Gastroesophageal sphincter (tissue), 4 donors: ENCODE measurements around the gene CTTN. TPM values are rescaled to one million over a fixed set of nuclear protein-coding genes. Genes with fewer than 3 reads are reported as not detected.

Experiments used
- ATAC-seq: fragments of 150-250 bp; one replicate; pipeline ENCODE4 v1.9.1; 2016; ENCODE audit warnings: mild to moderate bottlenecking, moderate library complexity
- H3K27ac ChIP-seq, 4 donors: fragments of 200-600 bp; sonication (generic) in 3 of 4; 1 replicate in 3 of 4; 2 replicates in 1 of 4; pipeline ENCODE4 v1.5.1; 2016 to 2019
- H3K27me3 ChIP-seq: fragments of 200-600 bp; sonication (generic); one replicate; pipeline ENCODE4 v1.5.1; 2019
- H3K36me3 ChIP-seq, 2 donors: fragments of 200-600 bp; sonication (generic); one replicate each; pipeline ENCODE4 v1.5.1; 2019; ENCODE audit warnings: control low read depth in 1 of 2
- H3K4me1 ChIP-seq, 3 donors: fragments of 200-600 bp; sonication (generic); 1 replicate in 2 of 3; 2 replicates in 1 of 3; pipeline ENCODE4 v1.5.1; 2016 to 2019; ENCODE audit warnings: control low read depth in 2 of 3
- H3K4me3 ChIP-seq, 2 donors: fragments of 200-600 bp; sonication (generic); one replicate each; pipeline ENCODE4 v1.5.1; 2019; ENCODE audit warnings: mild to moderate bottlenecking in 1 of 2, moderate library complexity in 1 of 2
- H3K9me3 ChIP-seq, 3 donors: fragments of 200-600 bp; sonication (generic); one replicate each; pipeline ENCODE4 v1.5.1; 2017 to 2019; ENCODE audit warnings: control low read depth in 2 of 3
- CTCF ChIP-seq, 4 experiments: fragments of 200-600 bp in 2 of 4; fragments of 450-650 bp in 2 of 4; sonication (generic) in 1 of 4; IDR thresholded peaks; one replicate each; pipeline ENCODE4 v1.5.1; 2017 to 2019; ENCODE audit warnings: antibody characterized with exemption in 4 of 4, mild to moderate bottlenecking in 2 of 4, moderate library complexity in 2 of 4
- EP300 ChIP-seq: sonication (generic); formaldehyde crosslinking; IDR thresholded peaks from one replicate; pipeline ENCODE4 v1.6.1; 2017; ENCODE audit warnings: antibody characterized with exemption, mild to moderate bottlenecking
- POLR2A ChIP-seq, 2 donors: fragments of 450-650 bp; IDR thresholded peaks; one replicate each; pipeline ENCODE4 v1.6.1; 2017; ENCODE audit warnings: antibody characterized with exemption in 2 of 2, mild to moderate bottlenecking in 2 of 2, moderate library complexity in 1 of 2
- POLR2AphosphoS5 ChIP-seq: sonication (generic); formaldehyde crosslinking; IDR thresholded peaks from one replicate; pipeline ENCODE4 v1.6.1; 2017; ENCODE audit warnings: antibody characterized with exemption
- WGBS, 2 donors: methylation state at CpG; one replicate each; pipeline ENCODE4 v1.1.5; 2018; ENCODE audit warnings: low coverage in 1 of 2; 5-methylcytosine and 5-hydroxymethylcytosine counted together
- total RNA-seq, 4 donors: library from RNA; depleted of rRNA; stranded (reverse); fragments of >200 nt; gene quantifications; one replicate each; pipeline ENCODE4 v1.1.0, GENCODE V29; 2016

CTTN gene
- total RNA-seq, 4 donors from 2014 or later = 164 to 316 (median 179) TPM

GRCh38 chr11:70432065-70432464 is 33.7 kb downstream of the CTTN start:
- Histone ChIP-seq H3K36me3 (peaks cover 0 to 94% of the 10 kb centered on the region in 2 donors), H3K27ac (no peak overlapping the region), H3K27me3 (no peaks in the 10 kb centered on the region), H3K4me3 (no peak overlapping the region), H3K4me1 (no peaks in the 10 kb centered on the region), H3K9me3 (no peaks in the 10 kb centered on the region)
- TF ChIP-seq POLR2AphosphoS5 = no peak
- no peak for TF ChIP-seq POLR2A (IDR thresholded peaks at IDR 0.05)
- no peak for TF ChIP-seq EP300
- TF ChIP-seq CTCF (IDR thresholded peaks at IDR 0.05) = no peak
- WGBS, 2 donors = no CpG with 5 or more reads among the region's 16 CpGs
- ATAC-seq = no peak

- no peak for TF ChIP-seq POLR2AphosphoS5
- no peak for TF ChIP-seq POLR2A (IDR thresholded peaks at IDR 0.05)
- TF ChIP-seq CTCF (IDR thresholded peaks at IDR 0.05) = no peak
- TF ChIP-seq EP300 = no peak
- WGBS, 2 donors = 82 to 94% methylated on average over 4 to 6 of the region's 15 CpGs
- no peak for ATAC-seq
- no peaks in the 10 kb centered on the region for H3K9me3 ChIP-seq
- H3K27me3 ChIP-seq = no peaks in the 10 kb centered on the region
- H3K36me3 ChIP-seq = peaks cover 0 to 94% of the 10 kb centered on the region in 2 donors
- no peak overlapping the region for H3K4me3 ChIP-seq
- no peak overlapping the region for H3K27ac ChIP-seq
- H3K4me1 ChIP-seq = no peaks in the 10 kb centered on the region
Observed at GRCh38 chr11:70432580-70432979, 34.3 kb downstream of the CTTN start.

GRCh38 chr11:70433038-70433437 is 34.7 kb downstream of the CTTN start:
- no peaks in the 10 kb centered on the region for H3K9me3 ChIP-seq
- no peaks in the 10 kb centered on the region for H3K4me1 ChIP-seq
- no peak for ATAC-seq
- H3K36me3 ChIP-seq = peaks cover 0 to 96% of the 10 kb centered on the region in 2 donors
- H3K27ac ChIP-seq = no peak overlapping the region
- H3K4me3 ChIP-seq = no peak overlapping the region
- TF ChIP-seq POLR2AphosphoS5 = no peak
- TF ChIP-seq POLR2A (IDR thresholded peaks at IDR 0.05) = no peak
- no peak for TF ChIP-seq CTCF (IDR thresholded peaks at IDR 0.05)
- TF ChIP-seq EP300 = no peak
- H3K27me3 ChIP-seq = no peaks in the 10 kb centered on the region
- WGBS, 2 donors = no CpG with 5 or more reads among the region's 20 CpGs

GRCh38 chr11:70433526-70433925 is 35.2 kb downstream of the CTTN start:
- Histone ChIP-seq H3K27ac (no peak overlapping the region), H3K36me3 (peaks cover 0 to 100% of the 10 kb centered on the region in 2 donors), H3K9me3 (no peaks in the 10 kb centered on the region), H3K4me3 (no peak overlapping the region), H3K27me3 (no peaks in the 10 kb centered on the region), H3K4me1 (no peaks in the 10 kb centered on the region)
- TF ChIP-seq POLR2A (IDR thresholded peaks at IDR 0.05) (no peak), EP300 (no peak), POLR2AphosphoS5 (no peak), CTCF (IDR thresholded peaks at IDR 0.05) (no peak)
- no peak for ATAC-seq
- 83 to 86% methylated on average over 3 to 11 of the region's 13 CpGs for WGBS, 2 donors

- Histone ChIP-seq H3K36me3 (peaks cover 0 to 99% of the 10 kb centered on the region in 2 donors), H3K4me1 (no peaks in the 10 kb centered on the region), H3K27me3 (no peaks in the 10 kb centered on the region), H3K4me3 (no peak overlapping the region), H3K9me3 (no peaks in the 10 kb centered on the region), H3K27ac (no peak overlapping the region)
- WGBS, 2 donors = 87 to 89% methylated on average over 7 to 22 of the region's 36 CpGs
- ATAC-seq = no peak
- no peak for TF ChIP-seq POLR2AphosphoS5
- no peak for TF ChIP-seq CTCF (IDR thresholded peaks at IDR 0.05)
- TF ChIP-seq EP300 = no peak
- no peak for TF ChIP-seq POLR2A (IDR thresholded peaks at IDR 0.05)
Observed at GRCh38 chr11:70433966-70434812, 35.9 kb downstream of the CTTN start.
